HepG2 (cell line): ENCODE data around the gene KRTAP10-6.

Experiments used
- AGO2 ChIP-seq: fragments of 200-400 bp; formaldehyde crosslinking; optimal IDR thresholded peaks from 2 replicates; pipeline ENCODE3; 2017; ENCODE audit warnings: mild to moderate bottlenecking, low read depth, low read length, moderate library complexity
- ELF1 ChIP-seq: sonication (generic); formaldehyde crosslinking; IDR thresholded peaks from 2 replicates; pipeline ENCODE4 v1.4.0; 2020; ENCODE audit warnings: missing genetic modification reagents
- EP300 ChIP-seq, 3 experiments: sonication (generic) in 1 of 3; formaldehyde crosslinking in 1 of 3; IDR thresholded peaks; 2 replicates each; pipeline versions ENCODE4 v1.5.1 to v1.6.1; 2011 to 2020; ENCODE audit warnings: low read depth in 2 of 3, low read length in 2 of 3, borderline replicate concordance in 1 of 3, improper control_type of control experiment in 1 of 3, mild to moderate bottlenecking in 1 of 3, missing genetic modification reagents in 1 of 3, moderate library complexity in 1 of 3
- GTF2F1 ChIP-seq: fragments of 150-350 bp; IDR thresholded peaks from 2 replicates; pipeline ENCODE4 v1.6.1; 2014; ENCODE audit warnings: low read length
- IRF2 ChIP-seq: IDR thresholded peaks from 2 replicates; pipeline ENCODE4 v1.6.1; 2018; ENCODE audit warnings: missing genetic modification reagents, missing compliant biosample characterization
- TF ChIP-seq, protein P1 (sequence below): sonication (generic); formaldehyde crosslinking; IDR thresholded peaks from 2 replicates; pipeline ENCODE4 v1.5.0; 2020; ENCODE audit warnings: mild to moderate bottlenecking, missing genetic modification reagents, moderate library complexity
- TF ChIP-seq, protein P2 (sequence below): conservative IDR thresholded peaks from 2 replicates; pipeline ENCODE4 v1.6.1; 2018; ENCODE audit warnings: missing genetic modification reagents
- TF ChIP-seq, protein P3 (sequence below): sonication (generic); formaldehyde crosslinking; conservative IDR thresholded peaks from 2 replicates; pipeline ENCODE4 v1.8.1; 2023; ENCODE audit warnings: missing genetic modification reagents

DNA sequence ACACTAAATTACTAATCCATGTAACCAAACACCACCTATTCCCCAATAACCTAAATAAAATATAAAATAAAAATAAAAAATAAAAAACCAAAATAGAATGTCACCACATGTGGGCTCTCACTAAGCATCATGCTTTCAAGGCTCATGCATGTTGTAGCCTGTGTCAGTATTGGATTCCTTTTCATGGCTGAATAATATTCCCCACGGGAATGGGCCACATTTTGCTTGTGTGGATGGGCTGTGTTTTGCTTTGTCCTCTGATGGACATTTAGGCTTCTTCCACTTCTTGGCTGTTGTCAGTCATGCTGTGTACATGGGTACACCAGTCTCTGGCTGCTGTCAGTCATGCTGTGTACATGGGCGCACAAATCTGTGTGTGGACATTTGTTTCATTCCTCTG, 3.2 kb downstream of the KRTAP10-6 start:
- TF ChIP-seq, protein P1, sequence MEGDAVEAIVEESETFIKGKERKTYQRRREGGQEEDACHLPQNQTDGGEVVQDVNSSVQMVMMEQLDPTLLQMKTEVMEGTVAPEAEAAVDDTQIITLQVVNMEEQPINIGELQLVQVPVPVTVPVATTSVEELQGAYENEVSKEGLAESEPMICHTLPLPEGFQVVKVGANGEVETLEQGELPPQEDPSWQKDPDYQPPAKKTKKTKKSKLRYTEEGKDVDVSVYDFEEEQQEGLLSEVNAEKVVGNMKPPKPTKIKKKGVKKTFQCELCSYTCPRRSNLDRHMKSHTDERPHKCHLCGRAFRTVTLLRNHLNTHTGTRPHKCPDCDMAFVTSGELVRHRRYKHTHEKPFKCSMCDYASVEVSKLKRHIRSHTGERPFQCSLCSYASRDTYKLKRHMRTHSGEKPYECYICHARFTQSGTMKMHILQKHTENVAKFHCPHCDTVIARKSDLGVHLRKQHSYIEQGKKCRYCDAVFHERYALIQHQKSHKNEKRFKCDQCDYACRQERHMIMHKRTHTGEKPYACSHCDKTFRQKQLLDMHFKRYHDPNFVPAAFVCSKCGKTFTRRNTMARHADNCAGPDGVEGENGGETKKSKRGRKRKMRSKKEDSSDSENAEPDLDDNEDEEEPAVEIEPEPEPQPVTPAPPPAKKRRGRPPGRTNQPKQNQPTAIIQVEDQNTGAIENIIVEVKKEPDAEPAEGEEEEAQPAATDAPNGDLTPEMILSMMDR = no peak
- TF ChIP-seq, protein P2, sequence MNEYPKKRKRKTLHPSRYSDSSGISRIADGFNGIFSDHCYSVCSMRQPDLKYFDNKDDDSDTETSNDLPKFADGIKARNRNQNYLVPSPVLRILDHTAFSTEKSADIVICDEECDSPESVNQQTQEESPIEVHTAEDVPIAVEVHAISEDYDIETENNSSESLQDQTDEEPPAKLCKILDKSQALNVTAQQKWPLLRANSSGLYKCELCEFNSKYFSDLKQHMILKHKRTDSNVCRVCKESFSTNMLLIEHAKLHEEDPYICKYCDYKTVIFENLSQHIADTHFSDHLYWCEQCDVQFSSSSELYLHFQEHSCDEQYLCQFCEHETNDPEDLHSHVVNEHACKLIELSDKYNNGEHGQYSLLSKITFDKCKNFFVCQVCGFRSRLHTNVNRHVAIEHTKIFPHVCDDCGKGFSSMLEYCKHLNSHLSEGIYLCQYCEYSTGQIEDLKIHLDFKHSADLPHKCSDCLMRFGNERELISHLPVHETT (CRISPR knock-in tag) = no peak
- TF ChIP-seq, protein P3, sequence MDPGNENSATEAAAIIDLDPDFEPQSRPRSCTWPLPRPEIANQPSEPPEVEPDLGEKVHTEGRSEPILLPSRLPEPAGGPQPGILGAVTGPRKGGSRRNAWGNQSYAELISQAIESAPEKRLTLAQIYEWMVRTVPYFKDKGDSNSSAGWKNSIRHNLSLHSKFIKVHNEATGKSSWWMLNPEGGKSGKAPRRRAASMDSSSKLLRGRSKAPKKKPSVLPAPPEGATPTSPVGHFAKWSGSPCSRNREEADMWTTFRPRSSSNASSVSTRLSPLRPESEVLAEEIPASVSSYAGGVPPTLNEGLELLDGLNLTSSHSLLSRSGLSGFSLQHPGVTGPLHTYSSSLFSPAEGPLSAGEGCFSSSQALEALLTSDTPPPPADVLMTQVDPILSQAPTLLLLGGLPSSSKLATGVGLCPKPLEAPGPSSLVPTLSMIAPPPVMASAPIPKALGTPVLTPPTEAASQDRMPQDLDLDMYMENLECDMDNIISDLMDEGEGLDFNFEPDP (CRISPR knock-in tag) = no peak
- no peak for TF ChIP-seq ELF1 (CRISPR knock-in tag)
- TF ChIP-seq EP300 (IDR thresholded peaks at IDR 0.05; ENCODE audit: low read depth in 2 of 2, low read length in 2 of 2) = no peak
- no peak for TF ChIP-seq EP300 (CRISPR knock-in tag; IDR thresholded peaks at IDR 0.05; ENCODE audit: borderline replicate concordance)
- no peak for TF ChIP-seq IRF2 (CRISPR knock-in tag)
- TF ChIP-seq GTF2F1 = no peak
- no peak for TF ChIP-seq AGO2
